Daoy (cell line): ENCODE data around the gene ATXN1. TPM values are rescaled to one million over a fixed set of nuclear protein-coding genes. Genes with fewer than 3 reads are reported as not detected.
"Not testable (repeated sequence)": the region's sequence is repeated elsewhere in the genome, so short reads cannot be mapped to it uniquely, and the experiment has no call there.

ENCODE experiments used
- DNase-seq: peaks from one replicate; pipeline ENCODE4 v3.0.0-alpha.2; 2015; ENCODE audit warnings: low read depth
- total RNA-seq: library from RNA; depleted of rRNA; stranded (reverse); fragments of >200 nt; shearing (Covaris generic); gene quantifications from 2 replicates; pipeline ENCODE4 v1.2.3, GENCODE V29; 2014; rRNA removed

Gene ATXN1
- 29.9 and 33.8 TPM in 2 replicates for total RNA-seq

GRCh38 chr6:16760516-16761470, at the start of gene ATXN1:
TSS of gene ATXN1 (minus strand) at chr6:16761460.
- peak; percentile 64 for DNase-seq

DNA sequence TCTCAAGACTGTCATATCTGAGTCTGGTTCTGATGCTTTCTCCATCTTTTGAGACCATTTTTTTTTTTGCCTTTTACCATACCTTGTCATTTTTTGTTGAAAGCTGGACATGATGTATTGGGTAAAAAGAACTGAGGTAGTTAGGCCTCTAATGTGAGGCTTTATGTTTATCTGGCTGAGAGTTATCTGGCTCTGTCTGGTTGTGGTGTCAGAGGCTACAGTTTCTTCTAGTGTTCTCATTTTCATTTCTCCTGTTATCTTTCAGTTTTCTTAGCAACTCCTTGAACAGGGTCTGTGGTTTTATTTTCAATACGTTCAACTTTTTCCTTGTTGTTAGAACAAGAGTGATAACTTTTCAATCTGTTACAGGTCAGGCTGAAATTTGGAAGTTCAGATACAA, 49.2 kb upstream of the ATXN1 start:
- DNase-seq, result no peak

- no peak for DNase-seq
Observed at GRCh38 chr6:16809753-16810358, 48.6 kb upstream of the ATXN1 start.

DNA sequence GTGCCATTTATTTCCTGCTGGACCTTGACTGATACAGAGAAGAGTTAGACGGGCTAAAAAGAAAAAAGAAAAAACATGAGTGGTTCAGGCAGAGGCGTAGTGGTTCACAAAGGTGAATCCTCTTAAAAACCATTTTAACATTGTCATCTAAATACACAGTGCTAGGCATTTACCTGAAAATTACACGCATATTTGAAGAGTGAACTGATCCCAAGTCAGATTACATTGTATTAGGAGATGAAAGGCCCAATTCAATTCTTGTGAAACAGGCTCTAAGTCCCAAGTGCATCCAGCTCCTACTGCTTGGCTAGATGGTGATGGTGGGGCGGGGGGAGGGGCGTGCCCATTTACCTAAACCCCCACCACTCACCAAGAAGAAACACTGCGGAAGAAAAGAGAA, 46.7 kb upstream of the ATXN1 start:
- no peak for DNase-seq

- DNase-seq, result no peak
Observed at GRCh38 chr6:16806363-16806762, 45.1 kb upstream of the ATXN1 start.

DNA sequence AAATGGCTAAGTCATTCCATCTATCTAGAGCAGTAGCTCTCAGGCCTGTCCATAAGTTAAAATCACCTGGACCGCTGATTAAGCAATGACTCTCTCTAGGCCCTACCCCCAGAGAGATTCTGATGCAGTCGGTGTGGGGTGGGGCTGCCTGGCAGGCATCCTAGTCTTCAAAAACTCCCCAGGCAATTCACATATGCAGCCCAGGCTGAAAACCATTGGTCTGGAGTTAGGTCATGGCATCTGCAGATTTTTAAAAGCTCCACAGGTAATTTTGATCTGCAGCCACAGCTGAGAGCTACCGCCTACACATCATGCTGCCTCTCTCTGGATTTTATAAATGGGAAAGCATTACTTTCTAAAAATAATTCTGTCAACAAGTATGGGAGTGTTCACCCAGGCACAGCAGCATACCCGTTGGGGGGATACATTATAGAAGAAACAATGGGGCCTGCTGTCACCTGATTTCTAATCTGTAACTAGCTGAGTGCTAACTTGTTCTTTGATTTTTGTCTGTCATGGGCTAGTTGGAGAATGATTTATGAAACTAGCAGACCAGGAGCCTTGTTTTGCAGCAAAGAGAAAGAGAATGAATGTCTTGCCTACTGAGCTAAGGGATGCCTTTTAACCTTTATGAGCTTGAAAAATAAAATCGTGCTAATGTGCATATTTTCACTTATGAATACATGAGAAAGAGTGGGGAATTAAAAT, 44.1 kb upstream of the ATXN1 start:
- peak; percentile 28 for DNase-seq

- no peak for DNase-seq
Observed at GRCh38 chr6:16804546-16805242, 43.4 kb upstream of the ATXN1 start.

DNA sequence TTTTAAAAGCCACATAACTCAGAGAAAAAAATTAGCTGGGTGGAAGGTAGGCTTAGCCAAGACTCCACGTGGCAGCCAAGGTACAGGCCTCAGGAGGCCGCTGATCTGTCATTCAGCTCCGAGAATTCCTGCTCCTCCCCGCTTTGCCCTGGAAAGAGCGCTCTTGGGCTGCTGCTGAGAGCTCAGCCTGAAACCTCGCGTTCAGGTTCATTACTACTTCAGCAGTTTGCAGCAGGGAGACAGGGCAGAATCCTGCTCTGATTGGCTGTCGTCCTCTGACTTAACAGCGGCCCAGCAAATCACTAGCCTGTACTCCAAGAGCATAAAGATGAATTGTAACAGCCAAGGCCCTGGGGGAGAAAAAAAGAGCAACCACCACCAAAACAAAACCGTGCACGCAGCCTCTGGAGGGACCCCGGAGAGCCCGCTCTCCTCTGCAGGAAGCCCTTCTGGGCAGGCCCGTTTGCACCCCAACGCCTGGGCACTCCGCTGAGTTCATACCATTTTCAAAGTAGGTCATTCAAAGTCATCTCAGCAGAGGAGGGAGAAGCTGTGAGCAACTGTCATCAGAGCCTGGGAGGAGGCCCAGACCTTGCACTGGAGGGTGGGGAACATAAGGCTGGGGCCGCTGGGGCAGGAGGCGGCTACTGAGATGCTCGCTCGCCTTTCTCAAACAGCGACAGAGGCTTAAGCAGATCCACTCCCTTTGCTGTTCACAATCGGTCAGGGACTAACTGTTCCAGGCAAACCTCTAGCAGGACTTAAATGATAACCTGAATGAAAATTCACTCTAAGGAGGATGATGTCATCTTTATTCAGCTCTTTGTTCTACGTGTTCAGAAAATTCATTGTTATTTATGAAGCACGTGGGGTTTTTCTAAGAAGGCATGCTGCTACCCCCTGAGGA, 42.3 kb upstream of the ATXN1 start:
- no peak for DNase-seq

GRCh38 chr6:16802071-16802470, 40.8 kb upstream of the ATXN1 start:
- peak; percentile 17 for DNase-seq

DNA sequence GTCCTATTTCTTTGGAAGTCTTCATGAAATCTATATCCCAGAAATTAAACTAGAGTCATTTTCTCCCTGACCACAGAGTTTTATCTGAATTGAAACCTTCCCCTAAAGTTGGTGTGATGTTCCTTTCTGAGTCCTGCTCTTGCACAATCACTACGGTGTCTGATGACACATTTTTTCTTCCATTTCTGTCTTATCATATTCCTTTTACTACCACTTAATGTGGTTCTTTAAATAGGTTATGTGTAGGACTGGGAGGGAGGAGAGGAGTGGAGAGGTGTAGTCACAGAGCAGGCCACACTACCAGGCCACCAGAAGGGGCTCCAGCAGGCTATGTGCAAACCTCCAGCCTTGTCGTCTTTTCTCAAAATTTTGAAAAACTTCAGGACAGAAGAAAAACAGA, 39.7 kb upstream of the ATXN1 start:
- no peak for DNase-seq

- DNase-seq, result no peak
Observed at GRCh38 chr6:16800341-16800740, 39.1 kb upstream of the ATXN1 start.

DNA sequence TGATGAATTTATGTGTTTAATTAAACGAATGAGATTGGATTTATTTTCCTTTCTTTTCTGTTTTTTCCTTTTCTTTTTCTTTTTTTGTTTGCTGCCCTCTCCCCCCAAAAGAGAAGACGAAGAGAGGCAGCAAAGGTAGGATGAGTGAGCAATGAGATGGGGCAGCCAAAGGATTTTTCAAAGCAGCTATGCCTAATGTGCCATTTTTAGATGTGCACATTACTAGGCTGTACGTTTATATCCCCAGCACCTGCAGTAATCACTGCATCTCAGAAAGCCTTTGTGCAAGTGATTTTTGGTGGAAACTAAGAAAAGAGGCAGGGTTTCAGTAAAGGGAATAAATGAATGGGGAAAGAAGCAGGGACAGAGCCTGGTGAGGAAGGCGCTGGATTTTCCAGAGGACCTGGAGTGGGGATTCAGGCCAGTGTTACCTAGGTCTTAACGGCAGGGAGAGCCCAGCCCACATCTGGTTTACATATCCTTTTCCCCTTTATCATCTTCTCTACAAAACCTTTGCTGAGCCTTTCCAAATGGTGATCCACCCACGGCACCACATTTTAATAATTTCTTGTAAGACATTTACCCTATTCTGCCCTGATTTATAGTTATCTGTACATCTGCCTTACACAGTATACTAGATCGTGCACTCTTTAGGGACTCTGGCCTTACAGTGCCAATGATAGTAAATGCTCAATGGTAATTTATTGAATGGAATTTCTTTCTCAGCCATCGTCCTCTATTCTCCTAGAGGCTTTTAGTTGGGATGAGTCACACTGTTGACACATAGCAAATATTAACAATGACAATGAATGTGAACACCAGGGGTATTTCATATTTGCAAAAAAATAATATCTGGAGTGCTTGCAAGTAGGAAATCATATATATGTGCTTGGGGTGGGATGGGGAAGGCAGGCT, 38.3 kb upstream of the ATXN1 start:
- DNase-seq, result no peak

GRCh38 chr6:16793828-16794412, 32.7 kb upstream of the ATXN1 start:
- DNase-seq, result no peak

DNA sequence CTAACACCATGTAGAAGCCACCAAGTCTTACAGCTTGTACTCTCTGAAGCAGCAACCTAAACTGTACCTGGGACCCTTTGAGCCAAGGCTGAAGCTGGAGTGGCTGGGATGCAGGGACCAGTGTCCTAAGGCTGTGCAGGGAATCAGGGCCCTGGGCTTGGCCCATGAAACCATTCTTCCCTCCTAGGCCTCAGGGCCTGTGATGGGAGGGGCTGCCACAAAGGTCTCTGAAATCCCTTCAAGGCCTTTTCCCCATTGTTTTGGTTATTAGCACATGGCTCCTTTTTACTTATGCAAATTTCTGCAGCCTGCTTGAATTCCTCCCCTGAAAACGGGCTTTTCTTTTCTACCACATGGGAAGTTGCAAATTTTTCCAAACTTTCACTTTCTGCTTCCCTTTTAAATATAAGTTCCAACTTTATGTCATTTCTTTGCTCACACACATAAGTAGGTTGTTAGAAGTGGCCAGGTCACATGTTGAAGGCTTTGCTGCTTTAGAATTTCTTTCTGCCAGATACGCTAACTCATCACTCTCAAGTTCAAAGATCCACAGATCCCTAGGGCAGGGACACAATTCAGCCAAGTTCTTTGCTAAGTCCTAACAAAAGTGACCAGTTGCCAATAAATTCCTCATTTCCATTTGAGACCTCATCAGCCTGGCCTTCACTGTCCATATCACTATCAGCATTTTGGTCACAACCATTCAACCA, 28.2 kb upstream of the ATXN1 start:
- DNase-seq, result no peak

DNA sequence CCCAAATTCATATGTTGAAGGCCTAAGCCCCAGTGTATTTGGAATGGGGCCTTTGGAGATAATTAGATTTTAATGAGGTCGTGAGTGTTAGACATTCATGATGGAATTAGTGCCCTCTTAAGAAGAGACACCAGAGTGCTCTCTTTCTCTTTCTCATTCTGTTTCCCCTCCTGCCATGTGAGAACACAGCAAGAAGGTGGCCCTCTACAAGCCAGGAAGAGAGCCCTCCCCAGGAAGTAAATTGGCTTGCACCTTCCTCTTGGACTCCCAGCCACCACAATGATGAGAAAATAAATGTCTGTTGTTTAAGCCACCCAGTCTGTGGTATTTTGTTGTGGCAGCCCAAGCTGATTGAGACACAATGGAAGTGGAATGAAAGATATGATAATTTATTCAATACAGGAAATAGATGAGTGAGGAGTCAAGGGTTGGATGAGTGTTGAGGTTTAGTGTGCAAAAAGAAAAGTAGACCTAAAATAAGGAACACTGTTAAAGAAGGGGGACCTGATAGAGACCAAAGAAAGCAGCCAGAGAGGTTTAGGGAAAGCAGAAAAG, 25.9 kb upstream of the ATXN1 start:
- no peak for DNase-seq

DNA sequence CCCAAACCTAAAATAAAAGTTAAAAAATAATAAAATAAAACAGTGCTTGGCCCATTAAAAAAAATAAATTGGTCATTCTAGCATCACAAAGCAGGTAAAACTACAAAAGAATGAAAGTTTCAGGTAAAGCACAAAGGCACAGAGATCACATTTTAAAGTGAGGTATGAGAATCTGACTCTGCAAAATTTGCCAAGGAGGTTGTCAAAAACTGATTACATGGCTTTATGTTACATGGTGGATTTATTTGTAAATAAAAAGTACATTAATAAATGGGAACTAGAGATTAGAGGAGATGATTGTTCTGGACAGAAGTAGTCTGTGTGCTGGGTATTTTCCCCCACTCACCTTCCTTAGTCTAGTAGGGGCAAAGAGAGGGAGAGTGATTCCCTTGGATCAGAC, 24.2 kb upstream of the ATXN1 start:
- DNase-seq, result no peak

DNA sequence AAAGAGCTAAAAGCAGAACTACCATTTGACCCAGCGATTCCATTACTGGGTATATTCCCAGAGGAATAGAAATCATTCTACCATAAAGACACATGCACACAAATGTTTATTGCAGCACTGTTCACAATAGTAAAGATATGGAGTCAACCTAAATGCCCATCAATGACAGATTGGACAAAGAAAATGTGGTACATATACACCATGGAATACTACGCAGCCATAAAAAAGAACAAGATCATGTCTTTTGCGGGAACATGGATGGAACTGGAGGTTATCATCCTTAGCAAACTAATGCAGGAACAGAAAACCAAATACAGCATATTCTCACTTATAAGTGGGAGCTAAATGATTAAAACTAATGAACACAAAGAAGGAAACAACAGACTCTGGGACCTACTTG, 23.7 kb upstream of the ATXN1 start:
- not testable (repeated sequence) for DNase-seq

DNA sequence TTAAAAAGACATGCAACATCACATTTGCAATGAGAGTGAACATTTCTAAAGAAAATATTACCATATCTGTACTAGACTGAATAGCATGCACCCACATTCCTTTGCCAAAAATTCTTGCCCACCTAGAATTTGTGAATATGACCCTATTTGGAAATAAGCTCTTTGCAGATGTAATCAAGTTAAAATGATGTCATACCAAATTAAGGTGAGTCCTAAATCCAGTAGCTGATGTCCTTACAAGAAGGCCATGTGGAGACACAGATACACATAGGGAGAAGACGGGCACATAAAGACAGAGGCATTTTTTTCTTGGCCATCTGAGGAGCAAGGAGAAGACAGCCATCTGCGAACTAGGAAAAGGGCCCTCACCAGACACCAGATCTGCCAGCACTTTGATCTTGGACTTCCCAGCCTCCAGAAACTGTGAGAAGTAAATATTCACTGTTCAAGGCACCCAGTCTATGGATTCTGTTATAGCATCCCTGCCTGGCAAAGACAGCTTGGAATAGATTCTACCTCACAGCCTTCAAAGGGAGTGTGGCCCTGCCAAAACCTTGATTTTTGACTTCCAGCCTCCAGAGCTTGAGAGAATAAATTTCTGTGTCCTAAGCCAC, 22.8 kb upstream of the ATXN1 start:
- no peak for DNase-seq
